H1 (cell line): ENCODE data around the gene DAPK1. TPM values are rescaled to one million over a fixed set of nuclear protein-coding genes. Genes with fewer than 3 reads are reported as not detected.

Experiments
- CTCF ChIA-PET: fragments of 300-600 bp; sonication (Branson Sonifier 250); formaldehyde crosslinking; loops from one replicate; lab custom pipeline; 2021; ENCODE audit not compliant: partially characterized antibody; lab: Charles Lee
- POLR2A ChIA-PET: fragments of 300-600 bp; sonication (Branson Sonifier 250); formaldehyde crosslinking; loops from one replicate; lab custom pipeline; 2021; ENCODE audit warnings: inconsistent platforms; ENCODE audit not compliant: partially characterized antibody; lab: Charles Lee
- DNase-seq, 2 experiments: peaks; one replicate each; pipeline versions ENCODE4 v3.0.0 to v3.0.0-alpha.2; 2010 to 2022; ENCODE audit warnings: low spot score in 2 of 2, low read depth in 1 of 2, mixed read lengths in 1 of 2
- FAIRE-seq: peaks from 2 replicates; lab custom pipeline; 2011; peaks lifted over from hg19 to GRCh38; lab: Jason Lieb, UNC
- H2AFZ ChIP-seq: 2 replicates; pipeline ENCODE4 v1.8.1; 2012; ENCODE audit warnings: low read length, inconsistent platforms
- H2AK5ac ChIP-seq: 2 replicates; pipeline ENCODE4 v1.6.1; 2013; ENCODE audit warnings: low read depth, low read length
- H2BK120ac ChIP-seq: replicated peaks from 2 replicates; pipeline ENCODE3; 2013; ENCODE audit warnings: low read depth, low read length, inconsistent platforms
- H2BK12ac ChIP-seq: 2 replicates; pipeline ENCODE4 v1.6.1; 2013; ENCODE audit warnings: low read depth, low read length
- H2BK15ac ChIP-seq: 2 replicates; pipeline ENCODE4 v1.6.1; 2013; ENCODE audit warnings: low read length
- H2BK20ac ChIP-seq: 2 replicates; pipeline ENCODE4 v1.6.1; 2013; ENCODE audit warnings: low read length
- H2BK5ac ChIP-seq: 2 replicates; pipeline ENCODE4 v1.6.1; 2013; ENCODE audit warnings: low read depth, low read length
- H3K14ac ChIP-seq: 2 replicates; pipeline ENCODE4 v1.6.1; 2013; ENCODE audit warnings: inconsistent platforms; ENCODE audit not compliant: insufficient read length
- H3K18ac ChIP-seq: 2 replicates; pipeline ENCODE4 v1.6.1; 2013; ENCODE audit warnings: low read length; ENCODE audit errors: extremely low read depth
- H3K23ac ChIP-seq: 2 replicates; pipeline ENCODE4 v1.6.1; 2013; ENCODE audit warnings: inconsistent platforms; ENCODE audit not compliant: insufficient read length
- H3K23me2 ChIP-seq: 2 replicates; pipeline ENCODE4 v1.6.1; 2013; ENCODE audit warnings: low read depth, low read length
- H3K27ac ChIP-seq: 2 replicates; pipeline ENCODE4 v1.6.1; 2011; ENCODE audit warnings: low read depth, low read length, inconsistent platforms
- H3K27me3 ChIP-seq, 4 experiments: replicated peaks in 1 of 4; 1 replicate in 1 of 4; 2 replicates in 3 of 4; pipeline versions ENCODE4 v1.6.1 to v1.8.1; 2011 to 2013; ENCODE audit warnings: low read length in 3 of 4, mild to moderate bottlenecking in 3 of 4, inconsistent platforms in 2 of 4, mixed read lengths in 2 of 4, moderate library complexity in 1 of 4; ENCODE audit not compliant: control insufficient read depth in 3 of 4, insufficient read depth in 3 of 4; ENCODE audit errors: extremely low read depth in 1 of 4
- H3K36me3 ChIP-seq, 4 experiments: 2 replicates each; pipeline versions ENCODE4 v1.6.1 to v1.8.1; 2011 to 2013; ENCODE audit warnings: mild to moderate bottlenecking in 4 of 4, low read length in 3 of 4, moderate library complexity in 2 of 4, control low read depth in 1 of 4, inconsistent platforms in 1 of 4; ENCODE audit not compliant: insufficient read depth in 4 of 4, control insufficient read depth in 2 of 4
- H3K4ac ChIP-seq: replicated peaks from 2 replicates; pipeline ENCODE3; 2013; ENCODE audit warnings: low read length, low read depth, mixed read lengths, inconsistent platforms; ENCODE audit not compliant: insufficient read length
- H3K4me1 ChIP-seq, 4 experiments: replicated peaks in 1 of 4; 1 replicate in 1 of 4; 2 replicates in 3 of 4; pipeline versions ENCODE4 v1.6.1 to v1.8.1; 2011 to 2013; ENCODE audit warnings: low read length in 3 of 4, inconsistent platforms in 2 of 4, mixed read lengths in 1 of 4; ENCODE audit not compliant: insufficient read depth in 4 of 4, control insufficient read depth in 3 of 4
- H3K4me2 ChIP-seq, 2 experiments: 2 replicates each; pipeline versions ENCODE4 v1.6.1 to v1.8.1; 2011 to 2013; ENCODE audit warnings: low read depth in 2 of 2, low read length in 2 of 2, control low read depth in 1 of 2, inconsistent platforms in 1 of 2, mild to moderate bottlenecking in 1 of 2; ENCODE audit not compliant: insufficient read depth in 1 of 2
- H3K4me3 ChIP-seq, 4 experiments: fragments of 200-600, 300-600 bp in 1 of 4; sonication (generic), shearing (Covaris generic), sonication (Bioruptor Twin) in 1 of 4; 2 replicates each; pipeline versions ENCODE4 v1.5.1 to v1.8.1; 2011 to 2016; ENCODE audit warnings: low read length in 4 of 4, low read depth in 3 of 4, control low read depth in 2 of 4, inconsistent platforms in 2 of 4, mild to moderate bottlenecking in 2 of 4, mixed read lengths in 1 of 4, moderate library complexity in 1 of 4; ENCODE audit not compliant: insufficient read depth in 2 of 4; ENCODE audit errors: extremely low read depth in 1 of 4
- H3K56ac ChIP-seq: replicated peaks from 2 replicates; pipeline ENCODE3; 2013; ENCODE audit warnings: low read depth, mild to moderate bottlenecking, mixed read lengths, low read length, inconsistent platforms; ENCODE audit not compliant: insufficient read length
- H3K79me1 ChIP-seq: 2 replicates; pipeline ENCODE4 v1.6.1; 2013; ENCODE audit warnings: low read depth, low read length, control low read depth
- H3K79me2 ChIP-seq, 2 experiments: 2 replicates each; pipeline versions ENCODE4 v1.6.1 to v1.8.1; 2012 to 2013; ENCODE audit warnings: low read length in 2 of 2, mild to moderate bottlenecking in 2 of 2, inconsistent platforms in 1 of 2; ENCODE audit not compliant: insufficient read depth in 2 of 2, control insufficient read depth in 1 of 2
- H3K9ac ChIP-seq, 4 experiments: replicated peaks in 1 of 4; 1 replicate in 1 of 4; 2 replicates in 3 of 4; pipeline versions ENCODE4 v1.6.1 to v1.8.1; 2011 to 2013; ENCODE audit warnings: low read depth in 3 of 4, low read length in 3 of 4, control low read depth in 2 of 4, mild to moderate bottlenecking in 2 of 4, moderate library complexity in 2 of 4, inconsistent platforms in 1 of 4; ENCODE audit errors: extremely low read depth in 1 of 4
- H3K9me3 ChIP-seq, 2 experiments: 2 replicates each; pipeline versions ENCODE4 v1.6.1 to v1.8.1; 2012 to 2013; ENCODE audit warnings: mild to moderate bottlenecking in 2 of 2, moderate library complexity in 2 of 2, control low read depth in 1 of 2, inconsistent platforms in 1 of 2, low read depth in 1 of 2, low read length in 1 of 2, mixed read lengths in 1 of 2; ENCODE audit not compliant: insufficient read depth in 2 of 2
- H4K20me1 ChIP-seq, 2 experiments: replicated peaks in 1 of 2; 2 replicates each; pipeline versions ENCODE3 to v1.8.1; 2011 to 2013; ENCODE audit warnings: inconsistent platforms in 2 of 2, low read length in 2 of 2, mild to moderate bottlenecking in 1 of 2; ENCODE audit not compliant: insufficient read depth in 2 of 2, control insufficient read depth in 1 of 2
- H4K5ac ChIP-seq: 2 replicates; pipeline ENCODE4 v1.6.1; 2013; ENCODE audit warnings: low read length, low read depth, mixed read lengths, inconsistent platforms; ENCODE audit not compliant: insufficient read length
- H4K8ac ChIP-seq: 2 replicates; pipeline ENCODE4 v1.8.0; 2013; ENCODE audit warnings: mild to moderate bottlenecking, moderate library complexity, low read length, inconsistent platforms; ENCODE audit not compliant: insufficient read depth; ENCODE audit errors: extremely low read depth
- H4K91ac ChIP-seq: replicated peaks from 2 replicates; pipeline ENCODE3; 2013; ENCODE audit warnings: low read length, mixed read lengths, inconsistent platforms; ENCODE audit not compliant: insufficient read length
- CBX5 ChIP-seq: fragments of 300-800, 300-1000 bp; sonication (generic); IDR thresholded peaks from 2 replicates; pipeline ENCODE4 v1.7.1; 2016; ENCODE audit warnings: antibody characterized with exemption, low read length, low read depth
- EP300 ChIP-seq, 2 experiments: IDR thresholded peaks; 1 replicate in 1 of 2; 2 replicates in 1 of 2; pipeline ENCODE4 v1.6.1; 2011 to 2012; ENCODE audit warnings: low read depth in 2 of 2, low read length in 2 of 2, mild to moderate bottlenecking in 2 of 2, borderline replicate concordance in 1 of 2, inconsistent platforms in 1 of 2, moderate library complexity in 1 of 2
- FOSL1 ChIP-seq: IDR thresholded peaks from 2 replicates; pipeline ENCODE4 v1.6.1; 2011; ENCODE audit warnings: mild to moderate bottlenecking, low read depth, low read length, moderate library complexity; ENCODE audit not compliant: insufficient read depth
- NRF1 ChIP-seq: IDR thresholded peaks from 2 replicates; pipeline ENCODE4 v1.6.1; 2011; ENCODE audit warnings: mild to moderate bottlenecking, low read depth, low read length, improper control_type of control experiment
- SAP30 ChIP-seq: fragments of 300-600 bp; sonication (generic); IDR thresholded peaks from 2 replicates; pipeline ENCODE4 v1.7.1; 2012; ENCODE audit warnings: low read length, moderate library complexity, mild to moderate bottlenecking, inconsistent platforms; ENCODE audit not compliant: insufficient read depth, insufficient replicate concordance
- SIN3A ChIP-seq, 2 experiments: IDR thresholded peaks in 1 of 2; conservative IDR thresholded peaks in 1 of 2; 2 replicates each; pipeline ENCODE4 v1.6.1; 2011 to 2012; ENCODE audit warnings: low read length in 2 of 2, improper control_type of control experiment in 1 of 2, low read depth in 1 of 2, mild to moderate bottlenecking in 1 of 2
- SIRT6 ChIP-seq: IDR thresholded peaks from one replicate; pipeline ENCODE4 v1.7.1; 2012; ENCODE audit warnings: low read length, inconsistent platforms
- SP1 ChIP-seq: IDR thresholded peaks from 2 replicates; pipeline ENCODE4 v1.6.1; 2011; ENCODE audit warnings: low read depth, low read length
- TAF1 ChIP-seq: IDR thresholded peaks from 2 replicates; pipeline ENCODE4 v1.6.1; 2011; ENCODE audit warnings: mild to moderate bottlenecking, low read depth, low read length
- whole genome bisulfite sequencing, 2 experiments: shearing (Covaris generic) in 1 of 2; methylation state at CpG; one replicate each; pipeline versions ENCODE4 v1.1.6 to v1.1.7; 2013 to 2015; ENCODE audit warnings: low lambda C conversion rate in 2 of 2, mixed read lengths in 2 of 2, inconsistent platforms in 1 of 2, low coverage in 1 of 2, missing lambda C conversion rate in 1 of 2; ENCODE audit not compliant: insufficient replicate concordance in 2 of 2, insufficient coverage in 1 of 2, insufficient read length in 1 of 2; ENCODE audit errors: extremely low coverage in 1 of 2, missing lambda C conversion rate in 1 of 2; 5-methylcytosine and 5-hydroxymethylcytosine counted together
- polyA plus RNA-seq, 7 experiments: library from polyadenylated mRNA; depleted of rRNA in 3 of 7; stranded (reverse) in 5 of 7; unstranded in 2 of 7; fragments of >200 nt in 5 of 7; fragments of 200-250 nt in 2 of 7; gene quantifications; 1 replicate in 5 of 7; 2 replicates in 1 of 7; 4 replicates in 1 of 7; pipeline versions ENCODE4 v1.2.1 to v1.2.3, GENCODE V29; 2011 to 2013; ENCODE audit warnings: missing spikeins in 2 of 7, mixed read lengths in 2 of 7
- total RNA-seq: library from RNA; stranded (reverse); fragmentation: NEBNext Ultra II Directional; extraction: Animal tissue kit (Norgen Biotek cat#: 25700); gene quantifications from 2 replicates; pipeline ENCODE4 v1.2.1, GENCODE V29; 2021

Gene DAPK1
- total and polyA plus RNA-seq, 2 of the 8 experiments (the other 6 are each of a cell fraction or from before 2014, with no cell fraction given) = 62.4 to 131 TPM

- Histone ChIP-seq H3K4me1 (peaks cover 2 to 13% (median 8%) of the 10 kb centered on the region in 4 experiments; a peak in 5 of 7 replicates), H2BK5ac (no peak overlapping the region), H3K79me1 (peaks cover 9% of the 10 kb centered on the region), H4K20me1 (peaks cover 0 to 2% of the 10 kb centered on the region in 2 experiments), H3K23me2 (no peaks in the 10 kb centered on the region), H3K23ac (no peak overlapping the region), H2BK12ac (no peak overlapping the region), H3K79me2 (peaks cover 0 to 34% of the 10 kb centered on the region in 2 experiments; a peak in 2 of 4 replicates), H3K4me3 (no peak overlapping the region), H2AFZ (no peak overlapping the region), H3K56ac (no peak overlapping the region), H3K4ac (no peak overlapping the region), H3K4me2 (no peak overlapping the region), H3K14ac (no peak overlapping the region), H3K36me3 (peaks cover 3 to 32% (median 14%) of the 10 kb centered on the region in 4 experiments; a peak in 4 of 8 replicates), H3K18ac (no peak overlapping the region), H3K27ac (no peak overlapping the region), H3K9ac (no peak overlapping the region), H2BK120ac (no peak overlapping the region), H2AK5ac (no peak overlapping the region), H4K91ac (no peak overlapping the region), H4K8ac (no peak overlapping the region), H3K27me3 (no peaks in the 10 kb centered on the region), H2BK20ac (no peak overlapping the region), H2BK15ac (no peak overlapping the region), H3K9me3 (no peaks in the 10 kb centered on the region), H4K5ac (no peak overlapping the region)
- no peak for DNase-seq
- WGBS, 2 experiments = 79% methylated on average over 11 of the region's 11 CpGs; no CpG with 5 or more reads in 1 of the 2 experiments
- POLR2A ChIA-PET = interaction anchor here (1.3 to 1.5 kb wide), 2 partner anchors 13 to 111 kb away, joined by 4 to 6 read pairs; no protein-coding TSS in a partner anchor
- TF ChIP-seq TAF1 (no peak), CBX5 (no peak), SP1 (no peak), FOSL1 (no peak), SIN3A (conservative IDR thresholded peaks at IDR 0.05 in 1 of 2, IDR thresholded peaks at IDR 0.05 in 1 of 2; ENCODE audit: low read depth in 1 of 2, low read length in 2 of 2) (no peak), SAP30 (no peak), NRF1 (no peak), EP300 (IDR thresholded peaks at IDR 0.05; ENCODE audit: borderline replicate concordance in 1 of 2, low read depth in 2 of 2, low read length in 2 of 2) (no peak), SIRT6 (no peak)
- no peak for FAIRE-seq
- CTCF ChIA-PET = interaction anchor here (0.8 to 1.2 kb wide), 2 partner anchors 13 to 128 kb away, joined by 3 to 4 read pairs; no protein-coding TSS in a partner anchor
Observed at GRCh38 chr9:87613265-87614111, 115.8 kb downstream of the DAPK1 start.
